Spleen (tissue), 11 donors: Measurements from ENCODE around the gene ABHD16B. TPM values are rescaled to one million over a fixed set of nuclear protein-coding genes. Genes with fewer than 3 reads are reported as not detected.
A peak's percentile ranks its signal among the peaks of the same experiment; 100 is the strongest.
"Not testable (repeated sequence)": the region's sequence is repeated elsewhere in the genome, so short reads cannot be mapped to it uniquely, and the experiment has no call there.

Experiments used
- DNase-seq: peaks from one replicate; pipeline ENCODE4 v3.0.0-alpha.2; 2020
- H3K27ac ChIP-seq, 8 donors: fragments of 200-600 bp; sonication (generic) in 7 of 8; 1 replicate in 4 of 8; 2 replicates in 4 of 8; pipeline versions ENCODE4 v1.5.0 to v1.8.0; 2016 to 2021; ENCODE audit warnings: inconsistent platforms in 4 of 8, mild to moderate bottlenecking in 4 of 8, moderate library complexity in 1 of 8
- H3K27me3 ChIP-seq, 7 donors: fragments of 200-600 bp; sonication (generic) in 6 of 7; replicated peaks in 1 of 7; 1 replicate in 4 of 7; 2 replicates in 3 of 7; pipeline versions ENCODE4 v1.5.0 to v1.8.0; 2016 to 2021; ENCODE audit warnings: inconsistent platforms in 3 of 7, mild to moderate bottlenecking in 1 of 7
- H3K36me3 ChIP-seq, 6 donors: fragments of 200-600 bp; sonication (generic) in 5 of 6; 1 replicate in 4 of 6; 2 replicates in 2 of 6; pipeline versions ENCODE4 v1.5.0 to v1.8.0; 2016 to 2021; ENCODE audit warnings: inconsistent platforms in 2 of 6
- H3K4me1 ChIP-seq, 6 donors: fragments of 200-600 bp; sonication (generic) in 5 of 6; 1 replicate in 3 of 6; 2 replicates in 3 of 6; pipeline versions ENCODE4 v1.5.0 to v1.8.0; 2016 to 2021; ENCODE audit warnings: inconsistent platforms in 3 of 6
- H3K4me3 ChIP-seq, 8 donors: fragments of 200-600 bp; sonication (generic) in 7 of 8; 1 replicate in 4 of 8; 2 replicates in 4 of 8; pipeline versions ENCODE4 v1.5.0 to v1.8.0; 2016 to 2021; ENCODE audit warnings: inconsistent platforms in 4 of 8, mild to moderate bottlenecking in 4 of 8, moderate library complexity in 2 of 8
- H3K9me3 ChIP-seq, 8 donors: fragments of 200-600 bp; sonication (generic) in 7 of 8; 1 replicate in 4 of 8; 2 replicates in 4 of 8; pipeline versions ENCODE4 v1.5.0 to v1.8.0; 2016 to 2021; ENCODE audit warnings: inconsistent platforms in 4 of 8
- POLR2A ChIP-seq, 3 donors: fragments of 450-650 bp; IDR thresholded peaks; one replicate each; pipeline ENCODE4 v1.5.1; 2017; ENCODE audit warnings: antibody characterized with exemption in 3 of 3, mild to moderate bottlenecking in 1 of 3
- POLR2AphosphoS5 ChIP-seq, 3 donors: sonication (generic); formaldehyde crosslinking; IDR thresholded peaks; one replicate each; pipeline ENCODE4 v1.5.1; 2017; ENCODE audit warnings: antibody characterized with exemption in 3 of 3
- WGBS, 5 donors: extraction: QIAGEN DNeasy Blood & Tissue Kit in 3 of 5; methylation state at CpG; one replicate each; pipeline versions ENCODE4 v1.1.5 to v1.1.7; 2013 to 2018; 5-methylcytosine and 5-hydroxymethylcytosine counted together
- intact Hi-C: fragments of 100-400 bp; cut with DNase I; formaldehyde crosslinking; loops from one replicate; pipeline ENCODE4 v1.15.0; 2023; ENCODE audit warnings: low total_unique reads
- polyA plus RNA-seq, 3 donors: library from polyadenylated mRNA; stranded (reverse); fragments of 200-250 nt; gene quantifications; one replicate each; pipeline ENCODE4 v1.2.1, GENCODE V29; 2013
- total RNA-seq, 7 donors: library from RNA; depleted of rRNA in 3 of 7; stranded (reverse); fragments of >200 nt in 3 of 7; fragmentation: NEBNext Ultra II Directional in 4 of 7; extraction: Animal tissue kit (Norgen Biotek cat#: 25700) in 4 of 7; gene quantifications; one replicate each; pipeline versions ENCODE4 v1.1.0 to v1.2.1, GENCODE V29; 2016 to 2021
- TF ChIP-seq, protein P1 (sequence below), 11 experiments: fragments of 200-600 bp in 7 of 11; fragments of 450-650 bp in 4 of 11; sonication (generic) in 4 of 11; IDR thresholded peaks in 8 of 11; conservative IDR thresholded peaks in 3 of 11; 1 replicate in 7 of 11; 2 replicates in 4 of 11; pipeline versions ENCODE4 v1.4.0 to v1.8.0; 2016 to 2021; ENCODE audit warnings: antibody characterized with exemption in 11 of 11, inconsistent platforms in 4 of 11, mild to moderate bottlenecking in 1 of 11
- donor health status: healthy with polysubstance abuse.
- donor health status: DM: no; HTN: no; CAD: no; lungs with moderate emphysema.
- donor health status: DM: no; HTN: no; CAD: no.
- donor health status: Bipolar disorder and iron deficiency.
- donor health status: healthy.
- donor health status: DM: no; HTN: no; CAD: no.
- donor health status: DM: yes; HTN: yes; CAD: no.

Gene ABHD16B
- total and polyA plus RNA-seq, 10 donors = 0.49 to 0.86 (median 0.57) TPM; not detected in 7

DNA sequence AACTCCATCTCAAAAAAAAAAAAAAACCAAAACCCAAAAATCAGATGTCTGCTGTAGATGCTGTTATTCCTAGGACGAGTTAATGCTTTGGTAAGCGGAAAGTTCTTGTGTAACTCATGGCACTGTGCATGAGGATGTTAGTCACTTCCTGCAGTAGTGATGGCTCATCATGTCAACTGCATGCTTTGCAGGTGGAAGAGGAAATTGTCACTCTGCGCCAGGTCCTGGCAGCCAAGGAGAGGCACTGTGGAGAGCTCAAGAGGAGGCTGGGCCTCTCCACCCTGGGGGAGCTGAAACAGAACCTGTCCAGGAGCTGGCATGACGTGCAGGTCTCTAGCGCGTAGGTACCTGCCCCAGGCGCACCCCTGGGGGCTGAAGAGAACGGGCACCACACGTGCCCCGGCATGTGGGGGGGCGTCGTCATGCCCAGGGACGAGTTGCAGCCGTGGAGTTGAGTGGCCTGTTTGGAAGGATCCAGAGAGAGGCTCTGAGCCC is 12.2 kb downstream of the ABHD16B start:
- H3K27me3 ChIP-seq = no peaks in the 10 kb centered on the region
- peaks cover 0 to 75% (median 31%) of the 10 kb centered on the region in 6 donors for H3K4me1 ChIP-seq
- H3K9me3 ChIP-seq = no peaks in the 10 kb centered on the region
- TF ChIP-seq POLR2A (IDR thresholded peaks at IDR 0.05) (no peak), POLR2AphosphoS5 (IDR thresholded peaks at IDR 0.05) (peak; percentile 84 to 98 (median 85))
- TF ChIP-seq, protein P1, sequence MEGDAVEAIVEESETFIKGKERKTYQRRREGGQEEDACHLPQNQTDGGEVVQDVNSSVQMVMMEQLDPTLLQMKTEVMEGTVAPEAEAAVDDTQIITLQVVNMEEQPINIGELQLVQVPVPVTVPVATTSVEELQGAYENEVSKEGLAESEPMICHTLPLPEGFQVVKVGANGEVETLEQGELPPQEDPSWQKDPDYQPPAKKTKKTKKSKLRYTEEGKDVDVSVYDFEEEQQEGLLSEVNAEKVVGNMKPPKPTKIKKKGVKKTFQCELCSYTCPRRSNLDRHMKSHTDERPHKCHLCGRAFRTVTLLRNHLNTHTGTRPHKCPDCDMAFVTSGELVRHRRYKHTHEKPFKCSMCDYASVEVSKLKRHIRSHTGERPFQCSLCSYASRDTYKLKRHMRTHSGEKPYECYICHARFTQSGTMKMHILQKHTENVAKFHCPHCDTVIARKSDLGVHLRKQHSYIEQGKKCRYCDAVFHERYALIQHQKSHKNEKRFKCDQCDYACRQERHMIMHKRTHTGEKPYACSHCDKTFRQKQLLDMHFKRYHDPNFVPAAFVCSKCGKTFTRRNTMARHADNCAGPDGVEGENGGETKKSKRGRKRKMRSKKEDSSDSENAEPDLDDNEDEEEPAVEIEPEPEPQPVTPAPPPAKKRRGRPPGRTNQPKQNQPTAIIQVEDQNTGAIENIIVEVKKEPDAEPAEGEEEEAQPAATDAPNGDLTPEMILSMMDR (IDR thresholded peaks at IDR 0.05 in 8 of 11, conservative IDR thresholded peaks at IDR 0.05 in 3 of 11) = no peak
- peaks cover 0 to 100% (median 85%) of the 10 kb centered on the region in 6 donors for H3K36me3 ChIP-seq
- WGBS, 5 donors = 49 to 74% (median 54%) methylated on average over 14 of the region's 14 CpGs
- peak overlapping the region in 1 of 8 donors; percentile 58 for H3K4me3 ChIP-seq
- H3K27ac ChIP-seq = peak overlapping the region; percentile 55 to 93 (median 90)
- peak; percentile 89 for DNase-seq
- intact Hi-C loops = no loop called here

DNA sequence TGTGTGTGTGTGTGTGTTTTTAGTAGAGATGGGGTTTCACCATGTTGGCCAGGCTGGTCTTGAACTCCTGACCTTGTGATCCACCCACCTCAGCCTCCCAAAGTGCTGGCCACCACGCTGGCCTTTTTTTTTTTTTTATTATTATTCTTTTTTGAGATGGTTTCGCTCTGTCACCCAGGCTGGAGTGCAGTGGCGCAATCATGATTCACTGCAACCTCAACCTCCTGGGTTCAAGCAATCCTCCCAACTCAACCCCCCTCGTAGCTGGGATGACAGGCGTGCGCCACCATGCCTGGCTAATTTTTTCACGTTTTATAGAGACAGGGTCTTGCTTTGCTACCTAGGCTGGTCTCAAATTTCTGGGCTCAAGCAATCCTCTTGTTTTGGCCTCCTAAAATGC is 12.9 kb downstream of the ABHD16B start:
- peak overlapping the region in 1 of 8 donors; percentile 58 for H3K4me3 ChIP-seq
- TF ChIP-seq POLR2AphosphoS5 (IDR thresholded peaks at IDR 0.05) = peak in 1 of 3 donors; percentile 31
- DNase-seq, intact Hi-C loops, H3K27me3 ChIP-seq, H3K9me3 ChIP-seq: not testable (repeated sequence)
- peak overlapping the region in 7 of 8 donors; percentile 82 to 93 (median 92) for H3K27ac ChIP-seq
- 62 to 84% (median 79%) methylated on average over 7 of the region's 7 CpGs for WGBS, 5 donors
- H3K4me1 ChIP-seq = peaks cover 0 to 76% (median 30%) of the 10 kb centered on the region in 6 donors
- peaks cover 0 to 100% (median 79%) of the 10 kb centered on the region in 6 donors for H3K36me3 ChIP-seq

DNA sequence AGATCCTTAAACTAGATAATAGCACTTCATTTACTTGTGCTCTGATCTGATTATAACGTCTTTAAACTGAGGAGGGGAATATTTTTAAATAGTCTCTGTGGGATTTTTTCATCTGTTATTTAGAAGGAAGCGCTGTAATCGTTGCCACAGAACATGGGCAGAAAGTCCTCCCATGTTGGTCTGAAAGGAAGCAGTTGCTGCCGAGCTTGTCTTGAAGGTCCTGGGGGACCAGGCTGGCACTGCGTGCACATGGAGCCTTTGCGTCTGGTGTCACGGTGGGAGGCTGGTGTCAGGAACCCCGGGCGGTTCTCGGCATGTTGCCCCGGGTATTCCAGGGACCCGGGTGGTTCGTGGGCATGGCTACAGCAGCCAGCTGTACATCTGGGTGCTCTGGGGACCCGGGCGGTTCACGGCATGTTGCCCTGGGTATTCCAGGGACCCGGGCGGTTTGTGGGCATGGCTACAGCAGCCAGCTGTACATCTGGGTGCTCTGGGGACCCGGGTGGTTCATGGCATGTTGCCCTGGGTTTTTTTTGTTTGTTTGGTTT is 15.3 kb downstream of the ABHD16B start:
- 83 to 90% (median 85%) methylated on average over 19 of the region's 19 CpGs for WGBS, 5 donors
- peaks cover 0 to 94% (median 67%) of the 10 kb centered on the region in 6 donors for H3K36me3 ChIP-seq

DNA sequence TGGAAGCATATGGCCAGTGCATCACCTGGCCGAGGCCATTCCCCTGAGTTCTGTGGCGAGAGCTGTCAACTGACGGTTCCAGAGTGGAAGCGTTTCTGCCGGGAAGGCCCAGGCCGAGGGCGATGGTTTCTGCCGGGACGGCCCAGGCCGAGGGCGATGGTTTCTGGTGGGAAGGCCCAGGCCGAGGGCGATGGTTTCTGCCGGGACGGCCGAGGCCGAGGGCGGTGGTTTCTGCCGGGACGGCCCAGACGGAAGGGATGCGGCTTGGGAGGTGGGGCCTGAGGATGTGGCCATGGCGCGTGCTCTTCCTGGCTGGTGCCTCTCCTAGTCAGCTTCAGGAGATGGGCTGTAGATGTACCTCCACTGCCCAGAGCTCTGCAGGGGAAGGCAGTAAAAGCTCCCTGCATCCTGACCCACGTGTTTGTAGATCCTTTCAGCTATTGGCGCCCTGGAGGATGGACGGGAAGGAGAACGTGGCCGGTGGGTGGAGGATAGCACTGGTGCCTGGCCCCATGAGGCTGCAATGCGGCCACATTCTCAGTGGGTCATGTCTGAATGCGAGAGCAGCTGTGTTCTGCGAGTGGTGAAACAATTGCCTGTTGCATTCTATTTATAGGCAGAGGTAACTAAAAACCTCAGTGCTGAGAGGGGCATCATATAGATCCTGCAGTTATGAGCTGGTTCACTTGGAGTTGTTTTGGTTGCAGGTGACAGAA is 16.6 kb downstream of the ABHD16B start:
- H3K4me3 ChIP-seq = peak overlapping the region in 1 of 8 donors; percentile 2
- no peak for TF ChIP-seq POLR2A (IDR thresholded peaks at IDR 0.05)
- peak; percentile 8 to 74 (median 53) for TF ChIP-seq POLR2AphosphoS5 (IDR thresholded peaks at IDR 0.05)
- TF ChIP-seq, protein P1 (IDR thresholded peaks at IDR 0.05 in 8 of 11, conservative IDR thresholded peaks at IDR 0.05 in 3 of 11) = no peak
- peaks cover 0 to 68% (median 22%) of the 10 kb centered on the region in 6 donors for H3K4me1 ChIP-seq
- peak overlapping the region in 4 of 8 donors; percentile 41 to 58 (median 50) for H3K27ac ChIP-seq
- no peaks in the 10 kb centered on the region for H3K9me3 ChIP-seq
- no peak for DNase-seq
- H3K36me3 ChIP-seq = peaks cover 0 to 94% (median 63%) of the 10 kb centered on the region in 6 donors
- no peaks in the 10 kb centered on the region for H3K27me3 ChIP-seq
- intact Hi-C loops = no loop called here
- whole genome bisulfite sequencing, 5 donors = 71 to 87% (median 80%) methylated on average over 31 to 32 of the region's 32 CpGs

More for the DNA sequence above, 15.3 kb downstream of the ABHD16B start:
- H3K4me1 ChIP-seq = peaks cover 0 to 76% (median 30%) of the 10 kb centered on the region in 6 donors
- no peaks in the 10 kb centered on the region for H3K27me3 ChIP-seq
- peak overlapping the region in 1 of 8 donors; percentile 93 for H3K27ac ChIP-seq
- no peak overlapping the region for H3K4me3 ChIP-seq
- H3K9me3 ChIP-seq = no peaks in the 10 kb centered on the region
- intact Hi-C loops = no loop called here
- DNase-seq = peak; percentile 71
- TF ChIP-seq POLR2AphosphoS5 (IDR thresholded peaks at IDR 0.05) (no peak), POLR2A (IDR thresholded peaks at IDR 0.05) (no peak)
- TF ChIP-seq, protein P1 (IDR thresholded peaks at IDR 0.05 in 8 of 11, conservative IDR thresholded peaks at IDR 0.05 in 3 of 11) = no peak
